GM19438 (cell line): ENCODE data around the gene ALS2.
"Not testable (repeated sequence)": the region's sequence is repeated elsewhere in the genome, so short reads cannot be mapped to it uniquely, and the experiment has no call there.

Experiments used
- ATAC-seq: cut with Tn5 transposase; IDR thresholded peaks from one replicate; pipeline ENCODE4 v1.9.1; 2021; ENCODE audit warnings: low read depth; ENCODE audit not compliant: unreplicated experiment

ALS2 gene

DNA sequence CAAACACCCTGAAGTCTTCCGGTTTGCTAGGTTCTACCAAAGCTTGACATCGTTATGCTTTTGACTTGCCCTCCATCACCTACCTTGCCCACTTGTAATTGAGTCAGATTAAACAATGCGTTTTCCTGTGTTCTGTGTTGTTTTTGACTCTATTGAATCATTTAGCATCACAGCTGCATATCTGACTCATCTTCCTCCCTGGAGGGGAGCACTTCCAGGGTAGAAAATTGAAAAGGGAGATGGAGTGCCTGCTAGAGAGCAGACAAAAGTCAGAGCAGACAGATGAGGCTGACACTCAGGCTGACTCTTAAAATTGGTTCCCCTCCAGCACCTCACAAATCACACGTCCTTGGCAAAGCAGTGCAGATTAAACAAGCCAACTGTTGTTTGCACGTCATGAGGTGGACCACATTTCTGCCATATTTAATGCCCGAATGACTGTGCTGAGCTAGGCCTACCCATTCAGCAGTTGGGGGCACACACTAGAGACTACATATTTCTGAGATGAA, 84.5 kb downstream of the ALS2 start:
- ATAC-seq = no peak

DNA sequence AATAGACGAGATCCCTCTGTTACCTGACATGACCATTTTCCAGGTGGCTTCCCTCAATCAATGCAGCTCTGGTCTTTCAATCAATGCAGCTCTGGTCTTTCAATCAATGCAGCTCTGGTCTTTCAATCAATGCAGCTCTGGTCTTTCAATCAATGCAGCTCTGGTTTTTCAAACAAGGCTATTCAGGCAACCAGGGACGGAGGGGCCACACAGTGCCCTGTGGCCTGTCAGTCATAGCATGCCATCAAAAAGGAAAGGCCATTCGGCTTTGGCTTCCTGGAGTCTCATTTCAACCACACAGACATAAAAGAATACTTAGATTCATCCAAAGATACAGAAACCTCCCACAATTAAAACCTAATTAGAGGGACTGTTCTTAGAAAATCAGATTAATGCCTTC, 95.6 kb downstream of the ALS2 start:
- ATAC-seq = no peak

DNA sequence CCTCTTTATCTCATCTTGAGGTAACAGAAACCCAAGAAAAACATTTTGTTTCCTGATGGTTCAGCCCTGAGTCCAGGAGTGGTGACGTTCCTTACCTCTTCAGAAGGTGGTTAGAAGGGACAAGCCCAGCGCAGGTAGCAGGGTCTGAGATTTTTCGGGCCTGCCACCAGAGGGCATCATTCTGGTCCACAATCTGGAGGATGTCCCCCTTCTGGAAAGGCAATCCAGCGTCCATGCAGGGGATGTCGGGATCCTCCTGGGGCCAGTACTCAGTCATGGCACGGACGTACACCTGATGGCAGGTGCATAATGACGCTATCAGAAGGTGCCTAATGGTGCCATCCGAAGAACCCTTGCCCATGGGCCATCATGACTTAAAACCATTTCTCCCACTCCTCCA, 100.0 kb downstream of the ALS2 start:
- ATAC-seq = no peak

DNA sequence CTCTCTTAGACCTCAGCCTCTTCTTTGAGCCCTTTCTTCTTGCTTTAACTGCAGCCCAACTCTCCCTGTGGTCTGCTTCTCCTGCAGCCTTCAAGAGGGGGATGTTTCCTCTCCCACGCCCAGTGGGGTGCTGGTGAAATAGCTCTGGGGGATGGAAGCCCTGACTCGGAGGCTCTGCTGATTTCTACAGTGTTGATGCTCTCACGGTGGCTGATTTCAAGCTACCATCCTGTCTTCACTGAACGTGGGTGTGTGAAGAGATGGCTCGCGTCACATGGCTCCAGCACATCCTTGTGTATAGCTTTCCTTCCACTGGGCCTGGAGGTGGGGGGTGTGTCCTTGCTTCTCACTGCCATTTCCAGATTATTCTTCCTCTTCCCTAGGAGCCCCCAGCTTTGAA, 102.3 kb downstream of the ALS2 start:
- ATAC-seq = no peak

DNA sequence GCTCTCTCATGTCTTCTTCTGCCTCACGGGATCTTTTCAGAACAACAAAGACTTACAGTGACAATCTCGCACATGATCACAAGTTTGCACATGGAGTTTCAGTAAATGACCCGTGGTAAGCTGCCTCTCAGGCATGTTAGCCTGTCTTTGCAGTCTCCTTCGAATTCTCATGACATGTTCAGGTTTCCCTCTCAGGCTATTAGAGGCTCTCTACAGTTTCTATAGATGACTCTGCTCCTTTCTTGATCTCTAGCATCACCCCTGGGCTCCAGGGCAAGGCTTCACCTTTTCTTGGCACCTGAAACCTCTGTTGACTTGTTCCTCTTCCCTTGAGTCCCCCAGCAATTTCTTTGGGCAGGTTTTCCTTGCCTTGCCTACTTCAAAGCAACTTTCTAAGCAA, 105.3 kb downstream of the ALS2 start:
- ATAC-seq = no peak

- ATAC-seq = no peak
Observed at GRCh38 chr2:201674794-201675193, 105.9 kb downstream of the ALS2 start.

DNA sequence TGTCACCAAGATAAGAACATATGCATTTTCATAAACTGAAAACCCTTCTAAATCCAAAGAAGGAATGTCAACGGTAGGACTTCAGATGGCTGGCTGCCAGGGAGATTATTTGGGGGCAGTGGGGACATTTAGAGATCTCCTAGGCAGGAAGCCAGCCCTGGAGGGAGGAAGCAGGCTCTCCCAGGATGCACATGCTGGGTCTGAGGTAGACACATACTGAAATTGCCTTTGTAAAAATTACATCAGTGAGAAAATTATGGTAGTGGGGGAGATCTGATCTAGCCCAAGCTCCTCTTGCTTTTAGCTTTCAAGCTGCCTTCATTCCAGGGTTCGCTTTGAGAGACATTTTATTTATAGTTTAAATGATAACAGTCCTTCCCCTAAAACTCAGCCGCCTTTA, 106.4 kb downstream of the ALS2 start:
- ATAC-seq = no peak

DNA sequence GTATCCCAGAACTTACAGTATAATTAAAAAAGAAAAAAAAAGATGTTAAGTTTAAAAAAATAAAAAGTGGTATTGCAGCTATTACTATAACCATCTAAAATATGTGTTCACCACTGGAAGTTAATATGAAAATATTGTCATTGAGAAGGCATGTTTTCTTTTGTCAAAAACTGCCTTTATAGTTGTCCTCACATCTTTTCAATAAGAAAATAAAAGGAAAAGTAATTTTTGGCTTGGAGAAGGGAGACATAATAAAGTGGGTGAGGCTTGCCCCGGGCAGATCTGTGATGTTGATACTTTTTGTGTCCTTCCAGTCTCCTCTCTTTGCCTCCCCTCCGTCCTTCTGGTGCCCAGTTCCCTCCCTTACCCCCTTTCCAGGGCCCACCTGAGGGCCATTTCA, 107.2 kb downstream of the ALS2 start:
- ATAC-seq = no peak

GRCh38 chr2:201671205-201671604, 109.5 kb downstream of the ALS2 start:
- not testable (repeated sequence) for ATAC-seq

DNA sequence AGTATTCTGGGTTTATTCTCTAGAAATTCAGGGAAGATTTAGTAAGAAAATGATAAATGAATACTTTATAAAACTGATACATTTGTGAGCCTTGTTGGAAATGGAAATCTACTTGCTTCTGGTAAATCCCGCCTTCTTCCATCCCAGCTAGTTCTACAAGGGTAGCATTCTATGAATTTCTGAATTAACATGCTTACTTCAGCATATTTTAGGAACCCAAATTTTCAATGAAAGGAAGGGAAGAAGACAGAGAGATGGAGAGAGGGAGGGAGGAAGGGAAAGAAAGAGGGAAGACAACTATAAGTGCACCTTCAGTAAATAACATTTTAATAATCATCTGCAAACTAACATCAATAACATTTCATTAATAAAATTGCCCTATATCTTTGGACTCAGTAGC, 110.9 kb downstream of the ALS2 start:
- no peak for ATAC-seq

DNA sequence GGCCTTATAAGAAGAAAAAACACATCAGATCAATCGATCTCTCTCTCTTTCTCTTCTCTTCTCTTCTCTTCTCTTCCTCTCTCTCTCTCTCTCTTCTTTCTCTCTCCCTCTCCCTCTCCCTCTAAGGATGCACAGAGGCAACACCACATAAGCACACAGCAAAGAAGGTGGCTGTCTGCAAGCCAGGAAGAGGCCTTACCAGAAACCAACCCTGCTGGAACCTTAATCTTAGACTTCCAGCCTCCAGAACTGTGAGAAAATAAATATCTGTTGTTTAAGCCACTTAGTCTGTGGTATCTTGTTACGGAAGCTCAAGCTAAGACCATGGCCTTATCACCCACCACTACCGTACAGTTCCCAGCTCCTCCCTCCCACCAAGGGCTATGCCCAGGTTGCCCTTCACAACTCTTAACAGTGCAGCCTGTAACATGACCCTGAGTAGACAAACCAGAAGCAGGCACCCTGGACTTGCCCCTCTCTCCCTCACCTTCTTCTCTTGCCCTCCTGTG, 112.3 kb downstream of the ALS2 start:
- no peak for ATAC-seq

DNA sequence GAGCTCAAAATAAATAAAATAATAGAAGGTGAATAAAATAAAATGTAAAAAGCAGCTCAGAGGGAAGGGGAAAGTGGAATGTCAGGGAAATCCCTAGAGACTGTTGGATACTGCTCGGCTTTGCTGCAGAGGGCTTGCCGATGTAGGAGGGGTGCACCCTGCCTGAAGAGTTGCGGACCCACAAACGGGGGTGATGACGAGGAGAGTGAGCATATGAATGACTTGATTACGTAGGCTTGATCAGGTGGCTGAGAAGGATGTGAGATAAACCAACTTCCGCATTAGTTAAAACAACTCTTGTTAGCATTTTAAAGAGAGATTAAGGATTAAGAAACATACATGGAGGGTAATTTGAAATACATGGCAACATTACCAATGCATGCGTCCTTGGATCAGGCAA, 116.4 kb downstream of the ALS2 start:
- ATAC-seq = no peak

DNA sequence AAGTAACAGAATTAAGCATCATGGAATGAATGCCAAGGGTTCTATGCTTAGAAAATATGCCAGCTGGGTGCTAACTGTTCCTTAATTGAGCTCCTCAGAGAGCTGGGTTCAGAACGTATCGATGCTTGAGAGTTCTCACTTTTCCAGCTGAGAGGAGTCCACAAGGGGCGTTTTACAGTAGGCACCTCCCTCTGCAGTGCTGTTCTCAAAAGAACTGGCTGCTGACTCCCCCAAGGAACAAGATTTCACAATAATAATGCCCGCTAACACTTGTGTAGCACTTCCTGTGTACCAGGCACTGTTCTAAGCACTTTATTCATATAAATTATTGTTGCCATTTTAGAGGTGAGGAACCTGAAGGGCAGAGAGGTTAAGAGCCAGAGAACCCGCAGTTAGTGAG, 119.4 kb downstream of the ALS2 start:
- ATAC-seq = no peak

DNA sequence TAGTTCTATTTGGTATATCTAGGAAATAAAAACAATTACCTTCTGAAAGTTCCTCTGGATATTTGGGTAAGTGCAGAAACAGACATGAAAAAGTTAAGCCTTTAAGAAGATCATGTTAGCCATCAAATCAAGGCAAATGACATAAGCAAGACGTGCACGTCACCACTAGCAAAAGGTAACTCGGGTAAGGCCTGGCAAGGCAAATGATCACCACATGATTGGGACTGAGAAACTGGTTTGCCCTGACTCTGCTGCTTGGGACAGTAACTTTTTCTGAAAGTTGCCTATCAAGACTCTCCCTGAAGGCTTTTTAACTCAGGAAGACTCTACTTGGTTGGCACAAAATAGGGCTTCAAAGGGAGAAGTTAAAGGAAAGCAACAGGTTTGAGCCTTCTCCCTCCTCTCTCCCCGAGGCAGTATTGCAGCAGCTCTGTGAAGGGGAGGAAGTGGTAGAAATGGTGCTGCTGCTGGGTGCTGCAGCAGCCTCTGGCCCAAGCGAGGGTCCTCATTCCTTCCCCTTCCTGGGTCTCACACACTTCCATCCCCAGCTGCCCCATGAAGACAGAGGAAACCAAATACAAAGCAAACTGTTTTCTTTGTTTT, 120.3 kb downstream of the ALS2 start:
- ATAC-seq = no peak

DNA sequence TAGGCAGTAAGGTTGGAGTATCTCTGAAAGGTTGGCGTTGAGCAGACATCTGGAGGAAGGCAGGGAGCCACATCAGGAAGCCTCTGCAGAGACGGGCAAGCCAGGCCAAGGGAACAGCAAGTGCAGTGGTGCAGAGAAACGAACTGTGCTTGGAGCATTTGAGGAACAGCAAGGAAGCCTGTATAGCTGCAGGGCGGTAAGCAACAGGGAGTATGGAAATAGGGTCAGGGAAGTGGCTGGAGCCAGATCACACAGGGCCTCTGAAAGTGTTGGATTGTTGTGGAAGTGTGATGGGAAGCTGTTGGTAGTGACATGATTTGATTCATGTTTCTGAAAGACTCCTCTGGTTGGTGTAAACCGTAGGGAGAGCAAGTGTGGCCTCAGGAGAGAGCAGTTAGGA, 124.0 kb downstream of the ALS2 start:
- no peak for ATAC-seq

DNA sequence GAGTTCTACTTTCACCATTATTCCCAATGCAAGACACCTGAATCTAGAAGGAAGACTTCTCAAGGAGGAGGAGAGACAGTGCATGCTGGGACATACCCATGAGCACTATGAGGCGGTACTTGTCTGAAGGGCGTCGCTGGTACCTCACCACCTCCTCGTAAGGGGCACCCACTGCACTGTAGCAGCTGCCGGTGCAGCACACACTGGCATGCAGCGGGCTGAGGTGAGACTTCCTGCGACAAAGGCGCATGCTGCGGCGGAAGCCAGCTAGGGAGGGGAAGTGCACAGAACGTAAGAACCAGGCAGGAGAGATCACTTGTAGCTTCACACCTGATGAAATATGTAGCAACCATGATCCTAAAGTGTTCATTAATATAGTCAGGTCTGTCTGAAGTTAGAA, 124.6 kb downstream of the ALS2 start:
- no peak for ATAC-seq

DNA sequence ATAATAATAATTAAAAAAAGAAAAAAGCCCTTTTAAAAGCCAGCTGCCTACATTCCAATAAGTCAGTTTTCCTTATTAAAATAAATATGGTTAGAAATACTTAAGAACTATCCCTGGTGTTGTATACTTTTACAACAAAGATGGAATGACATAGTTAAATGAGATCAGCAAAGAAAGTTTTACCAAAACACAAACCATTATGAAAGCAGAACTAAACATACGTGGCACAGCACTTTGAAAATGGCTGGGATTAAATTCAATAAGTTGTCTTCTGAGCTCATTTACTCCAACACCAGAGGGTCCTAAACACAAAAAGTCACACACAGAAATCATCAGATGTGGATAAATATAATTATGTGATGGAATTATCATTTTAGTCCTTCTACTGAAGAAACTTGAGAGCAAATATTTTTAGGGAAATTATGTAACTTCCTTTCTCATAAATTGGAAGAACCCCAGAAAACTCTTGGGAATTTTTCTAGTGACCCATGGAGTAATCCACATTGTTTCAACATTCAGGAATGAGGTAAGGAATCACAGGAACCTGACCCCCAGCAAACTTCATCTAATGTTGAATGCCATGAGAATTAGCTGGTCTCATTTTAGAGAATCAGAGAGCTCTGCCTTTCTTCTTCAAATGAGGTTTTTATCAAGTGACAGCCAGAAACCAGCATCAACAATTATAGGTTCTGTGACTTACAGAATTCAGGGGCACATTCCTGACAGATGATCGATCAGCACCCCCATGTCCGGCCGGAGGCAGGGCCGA, 125.9 kb downstream of the ALS2 start:
- no peak for ATAC-seq

GRCh38 chr2:201653221-201653620, 127.5 kb downstream of the ALS2 start:
- no peak for ATAC-seq
